DOHH2 (cell line): ENCODE results near the gene SMC5.

Source experiments
- H3F3A ChIP-seq: fragments of 200-600 bp; sonication (generic), shearing (Covaris generic); 2 replicates; pipeline ENCODE4 v1.6.0; 2016; ENCODE audit warnings: antibody characterized with exemption, mild to moderate bottlenecking; ENCODE audit not compliant: control insufficient read depth, insufficient read depth
- H3K27ac ChIP-seq: fragments of 200-600 bp; sonication (generic); 2 replicates; pipeline ENCODE4 v1.5.1; 2014; ENCODE audit warnings: low read depth, mild to moderate bottlenecking, low read length, moderate library complexity
- H3K27me3 ChIP-seq: fragments of 200-600 bp; sonication (generic); 2 replicates; pipeline ENCODE4 v1.6.1; 2014; ENCODE audit warnings: mild to moderate bottlenecking, low read length, mixed read lengths; ENCODE audit not compliant: control insufficient read depth
- H3K36me3 ChIP-seq: fragments of 200-600 bp; sonication (generic); 2 replicates; pipeline ENCODE4 v1.6.1; 2014; ENCODE audit warnings: mild to moderate bottlenecking, low read length, moderate library complexity, mixed read lengths; ENCODE audit not compliant: control insufficient read depth
- H3K4me1 ChIP-seq: fragments of 200-600 bp; sonication (generic); 2 replicates; pipeline ENCODE4 v1.6.1; 2014; ENCODE audit warnings: mild to moderate bottlenecking, low read length, mixed read lengths; ENCODE audit not compliant: control insufficient read depth
- H3K4me2 ChIP-seq: fragments of 200-600 bp; sonication (generic); 2 replicates; pipeline ENCODE4 v1.6.0; 2014; ENCODE audit warnings: mild to moderate bottlenecking, low read length, moderate library complexity
- H3K4me3 ChIP-seq: fragments of 200-600 bp; sonication (generic); 2 replicates; pipeline ENCODE4 v1.5.1; 2014; ENCODE audit warnings: mild to moderate bottlenecking, low read length, mixed read lengths
- H3K79me2 ChIP-seq: fragments of 200-600 bp; sonication (generic); 2 replicates; pipeline ENCODE4 v1.6.1; 2014; ENCODE audit warnings: mild to moderate bottlenecking, low read length, mixed read lengths; ENCODE audit not compliant: control insufficient read depth
- H3K9me2 ChIP-seq: fragments of 200-600 bp; sonication (generic); replicated peaks from 2 replicates; pipeline ENCODE4 v1.6.1; 2014; ENCODE audit warnings: mild to moderate bottlenecking, low read length, mixed read lengths; ENCODE audit not compliant: control insufficient read depth
- H3K9me3 ChIP-seq: fragments of 200-600 bp; sonication (generic); 2 replicates; pipeline ENCODE4 v1.6.1; 2014; ENCODE audit warnings: antibody characterized with exemption, low read length, mixed read lengths; ENCODE audit not compliant: control insufficient read depth, insufficient read depth
- H4K20me1 ChIP-seq: fragments of 200-600 bp; sonication (generic); 2 replicates; pipeline ENCODE4 v1.6.0; 2014; ENCODE audit warnings: low read depth, mild to moderate bottlenecking, antibody characterized with exemption, low read length, moderate library complexity; ENCODE audit not compliant: control insufficient read depth, insufficient read depth
- EZH2phosphoT487 ChIP-seq: fragments of 200-600 bp; sonication (generic); IDR thresholded peaks from 2 replicates; pipeline ENCODE4 v1.6.1; 2017; ENCODE audit warnings: borderline replicate concordance, mild to moderate bottlenecking, antibody characterized with exemption, low read length, moderate library complexity, mixed read lengths
- TF ChIP-seq, protein P1 (sequence below): fragments of 200-600 bp; sonication (generic); IDR thresholded peaks from one replicate; pipeline ENCODE4 v1.5.1; 2014; ENCODE audit warnings: antibody characterized with exemption, mild to moderate bottlenecking, low read depth, low read length; ENCODE audit not compliant: poor library complexity, severe bottlenecking

The SMC5 gene

DNA sequence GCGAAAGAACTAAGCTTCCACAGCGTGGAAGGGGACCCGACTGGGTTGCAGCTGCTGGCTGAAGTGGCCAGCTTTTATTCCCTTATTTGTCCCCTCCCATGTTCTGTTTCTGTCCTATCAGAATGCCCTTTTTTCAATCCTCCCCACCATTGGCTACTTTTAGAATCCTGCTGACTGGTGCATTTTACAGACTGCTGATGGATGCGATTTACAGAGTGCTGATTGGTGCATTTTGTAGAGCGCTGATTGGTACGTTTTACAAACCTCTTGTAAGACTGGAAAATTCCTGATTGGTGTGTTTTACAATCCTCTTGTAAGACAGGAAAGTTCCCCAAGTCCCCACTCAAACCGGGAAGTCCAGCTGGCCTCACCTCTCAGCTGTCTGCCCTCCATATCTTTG, 105.0 kb downstream of the SMC5 start:
- H4K20me1 ChIP-seq = no peaks in the 10 kb centered on the region
- H3K4me1 ChIP-seq = no peaks in the 10 kb centered on the region
- H3F3A ChIP-seq = no peaks in the 10 kb centered on the region
- H3K79me2 ChIP-seq = no peaks in the 10 kb centered on the region
- H3K4me3 ChIP-seq = no peak overlapping the region
- no peak overlapping the region for H3K4me2 ChIP-seq
- TF ChIP-seq EZH2phosphoT487 = no peak
- TF ChIP-seq, protein P1, sequence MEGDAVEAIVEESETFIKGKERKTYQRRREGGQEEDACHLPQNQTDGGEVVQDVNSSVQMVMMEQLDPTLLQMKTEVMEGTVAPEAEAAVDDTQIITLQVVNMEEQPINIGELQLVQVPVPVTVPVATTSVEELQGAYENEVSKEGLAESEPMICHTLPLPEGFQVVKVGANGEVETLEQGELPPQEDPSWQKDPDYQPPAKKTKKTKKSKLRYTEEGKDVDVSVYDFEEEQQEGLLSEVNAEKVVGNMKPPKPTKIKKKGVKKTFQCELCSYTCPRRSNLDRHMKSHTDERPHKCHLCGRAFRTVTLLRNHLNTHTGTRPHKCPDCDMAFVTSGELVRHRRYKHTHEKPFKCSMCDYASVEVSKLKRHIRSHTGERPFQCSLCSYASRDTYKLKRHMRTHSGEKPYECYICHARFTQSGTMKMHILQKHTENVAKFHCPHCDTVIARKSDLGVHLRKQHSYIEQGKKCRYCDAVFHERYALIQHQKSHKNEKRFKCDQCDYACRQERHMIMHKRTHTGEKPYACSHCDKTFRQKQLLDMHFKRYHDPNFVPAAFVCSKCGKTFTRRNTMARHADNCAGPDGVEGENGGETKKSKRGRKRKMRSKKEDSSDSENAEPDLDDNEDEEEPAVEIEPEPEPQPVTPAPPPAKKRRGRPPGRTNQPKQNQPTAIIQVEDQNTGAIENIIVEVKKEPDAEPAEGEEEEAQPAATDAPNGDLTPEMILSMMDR = no peak
- no peaks in the 10 kb centered on the region for H3K27me3 ChIP-seq
- no peaks in the 10 kb centered on the region for H3K9me3 ChIP-seq
- H3K9me2 ChIP-seq = no peaks in the 10 kb centered on the region
- H3K36me3 ChIP-seq = no peaks in the 10 kb centered on the region
- no peak overlapping the region for H3K27ac ChIP-seq

DNA sequence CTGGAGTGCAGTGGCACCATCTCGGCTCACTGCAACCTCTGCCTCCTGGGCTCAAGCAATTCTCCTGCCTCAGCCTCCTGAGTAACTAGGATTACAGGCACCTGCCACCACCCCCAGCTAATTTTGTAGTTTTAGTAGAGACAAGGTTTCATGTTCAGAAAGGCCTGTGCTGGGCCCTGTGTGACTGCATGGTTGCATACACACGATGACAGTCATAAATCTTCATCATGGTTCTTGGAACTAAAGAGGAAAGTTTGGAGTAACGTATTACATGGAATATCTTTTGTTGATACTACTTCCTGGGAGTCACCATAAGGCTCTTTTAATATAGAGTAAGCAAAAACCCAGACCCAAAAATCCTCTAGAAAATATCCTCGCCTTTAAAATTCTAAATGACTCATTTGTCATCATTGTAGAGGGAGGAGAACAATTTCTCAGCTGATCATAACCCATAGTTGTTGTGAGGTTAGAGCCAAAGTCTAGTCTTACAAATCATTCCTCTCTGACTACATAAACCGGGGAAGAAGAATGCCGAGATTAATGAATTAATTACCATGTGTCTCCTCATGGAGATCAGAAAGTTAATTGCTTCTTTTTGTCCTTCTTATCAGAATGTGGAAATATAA, 108.6 kb downstream of the SMC5 start:
- Histone ChIP-seq H3K79me2 (no peaks in the 10 kb centered on the region), H4K20me1 (no peaks in the 10 kb centered on the region), H3K4me2 (no peak overlapping the region), H3K27me3 (no peaks in the 10 kb centered on the region), H3K27ac (no peak overlapping the region), H3K36me3 (no peaks in the 10 kb centered on the region), H3K9me3 (no peaks in the 10 kb centered on the region), H3K4me3 (no peak overlapping the region), H3K9me2 (no peaks in the 10 kb centered on the region), H3K4me1 (no peaks in the 10 kb centered on the region), H3F3A (no peaks in the 10 kb centered on the region)
- TF ChIP-seq EZH2phosphoT487 = no peak
- TF ChIP-seq, protein P1 = no peak

- Histone ChIP-seq H4K20me1 (no peaks in the 10 kb centered on the region), H3K4me1 (no peaks in the 10 kb centered on the region), H3K9me3 (no peaks in the 10 kb centered on the region), H3K27ac (no peak overlapping the region), H3K4me2 (no peak overlapping the region), H3K36me3 (no peaks in the 10 kb centered on the region), H3K9me2 (no peaks in the 10 kb centered on the region), H3F3A (no peaks in the 10 kb centered on the region), H3K79me2 (no peaks in the 10 kb centered on the region), H3K4me3 (no peak overlapping the region), H3K27me3 (no peaks in the 10 kb centered on the region)
- TF ChIP-seq, protein P1 = no peak
- TF ChIP-seq EZH2phosphoT487 = no peak
Observed at GRCh38 chr9:70374962-70375618, 116.3 kb downstream of the SMC5 start.
